Measurements from ENCODE around the gene ELL2.
"Not testable (repeated sequence)": the region's sequence is repeated elsewhere in the genome, so short reads cannot be mapped to it uniquely, and the experiment has no call there.

Gene ELL2

GRCh38 chr5:95930141-95930930 lies 31.3 kb downstream of the ELL2 start:
- no peak for DNase-seq

- DNase-seq = no peak
Observed at GRCh38 chr5:95928724-95929253, 32.9 kb downstream of the ELL2 start.

GRCh38 chr5:95927927-95928723 lies 33.5 kb downstream of the ELL2 start:
- no peak for DNase-seq

- not testable (repeated sequence) for DNase-seq
Observed at GRCh38 chr5:95927300-95927699, 34.4 kb downstream of the ELL2 start.

GRCh38 chr5:95925939-95926338 lies 35.7 kb downstream of the ELL2 start:
- DNase-seq = no peak

DNA sequence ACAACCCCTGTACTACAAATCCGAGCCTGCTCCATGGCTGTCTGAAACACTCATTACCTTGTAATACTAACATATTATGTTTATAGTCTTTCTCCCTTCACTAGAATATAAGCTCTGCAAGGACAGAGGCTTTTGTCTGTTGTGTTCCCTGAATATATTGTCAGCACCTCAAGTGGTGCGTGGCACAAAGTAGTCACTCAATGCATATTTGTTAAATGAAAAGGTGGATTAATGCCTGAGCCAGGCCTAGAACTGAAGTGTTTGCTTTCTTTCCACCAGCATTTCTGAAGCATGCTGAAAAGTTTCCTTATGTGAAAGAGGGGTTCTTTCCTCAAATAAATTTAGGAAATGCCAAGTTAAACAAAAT lies 36.3 kb downstream of the ELL2 start:
- no peak for DNase-seq

GRCh38 chr5:95924720-95925377 lies 36.8 kb downstream of the ELL2 start:
- DNase-seq = no peak

GRCh38 chr5:95923918-95924544 lies 37.6 kb downstream of the ELL2 start:
- no peak for DNase-seq

GRCh38 chr5:95922798-95923197 lies 38.9 kb downstream of the ELL2 start:
- no peak for DNase-seq

GRCh38 chr5:95921501-95921900 lies 40.1 kb downstream of the ELL2 start:
- DNase-seq = no peak

DNA sequence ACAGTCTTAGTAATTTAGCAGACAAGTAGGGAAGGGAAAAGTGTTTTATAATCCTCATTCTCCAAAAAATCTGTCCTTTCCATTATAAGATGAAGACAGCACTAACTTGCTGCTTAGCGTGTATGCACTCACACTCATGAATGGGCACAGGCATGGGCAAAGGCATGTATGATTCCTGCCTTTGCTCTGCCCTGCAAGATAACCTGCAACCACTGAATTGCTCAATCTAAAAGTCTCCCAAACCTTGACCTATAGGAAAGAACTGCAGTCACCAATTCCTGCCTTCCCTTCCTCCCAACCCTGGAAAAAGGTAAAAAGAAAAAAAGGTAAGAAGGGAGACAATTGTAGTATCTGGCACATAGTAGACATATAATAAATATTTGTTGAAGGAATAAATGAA lies 40.8 kb downstream of the ELL2 start:
- no peak for DNase-seq

- no peak for DNase-seq
Observed at GRCh38 chr5:95919658-95920057, 42.0 kb downstream of the ELL2 start.

DNA sequence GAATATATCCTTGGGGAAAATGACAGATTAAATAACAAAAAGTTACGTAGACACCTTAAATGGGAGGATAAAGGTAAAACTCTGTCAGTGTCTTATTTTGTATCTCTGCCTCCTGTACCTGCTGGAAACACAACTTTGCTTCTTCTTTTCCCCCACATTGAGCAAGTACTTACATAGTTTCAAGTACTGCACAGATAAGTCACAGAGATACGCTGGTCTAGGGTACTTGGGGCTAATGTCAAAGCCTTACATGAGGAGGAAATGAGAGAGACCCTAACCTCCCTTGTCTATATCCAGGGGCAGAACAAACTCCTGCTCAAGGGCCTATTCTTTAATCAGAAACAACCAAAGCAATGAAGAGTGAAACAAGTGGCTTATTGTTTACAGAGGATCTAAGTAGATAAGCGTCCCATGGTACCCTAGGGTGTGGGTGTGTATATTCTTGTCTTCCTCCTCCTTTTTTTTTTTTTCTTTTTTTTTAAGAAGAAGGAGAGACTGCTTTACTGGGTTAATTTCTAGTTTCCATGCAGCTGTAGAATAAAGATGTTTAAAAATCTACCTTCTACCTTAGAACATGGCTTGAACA lies 43.1 kb downstream of the ELL2 start:
- no peak for DNase-seq

DNA sequence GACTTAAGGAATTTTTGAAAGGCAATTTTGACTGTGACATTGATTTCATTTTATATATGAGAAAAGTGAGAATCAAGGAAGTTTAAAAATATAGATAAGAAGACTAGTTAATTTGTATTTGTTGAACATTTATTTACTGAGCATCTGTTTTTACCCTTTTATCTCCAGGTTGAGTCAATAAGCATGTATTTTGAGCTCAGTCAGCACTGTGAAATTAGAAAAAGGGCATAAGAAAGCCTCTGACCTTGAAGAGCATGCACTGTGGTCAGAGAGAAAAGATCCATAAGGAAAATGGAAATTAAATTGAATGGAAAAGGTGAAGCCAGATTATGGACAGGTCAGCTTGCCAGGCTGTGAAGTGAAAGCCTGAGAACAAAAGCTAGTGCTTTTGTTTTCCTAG lies 44.4 kb downstream of the ELL2 start:
- DNase-seq = no peak

DNA sequence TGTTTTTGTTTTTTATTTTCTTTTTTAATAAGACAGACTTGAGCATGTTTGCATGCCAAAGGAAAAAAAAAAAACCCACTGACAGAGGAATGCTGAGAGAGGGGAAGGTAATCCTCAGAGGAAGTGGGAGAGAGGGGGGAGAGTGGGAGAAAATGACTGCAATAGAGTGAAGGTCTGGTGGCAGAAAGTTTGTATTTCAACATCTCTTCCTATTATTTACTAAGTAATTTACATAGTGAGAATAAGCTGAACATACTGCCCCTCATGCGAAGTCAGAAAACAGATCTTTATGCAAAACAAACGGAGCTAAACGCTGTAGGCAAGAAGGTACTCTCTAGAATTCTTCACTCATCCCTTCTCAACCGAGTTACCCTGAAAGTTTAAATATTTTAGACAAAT lies 45.0 kb downstream of the ELL2 start:
- DNase-seq = no peak

DNA sequence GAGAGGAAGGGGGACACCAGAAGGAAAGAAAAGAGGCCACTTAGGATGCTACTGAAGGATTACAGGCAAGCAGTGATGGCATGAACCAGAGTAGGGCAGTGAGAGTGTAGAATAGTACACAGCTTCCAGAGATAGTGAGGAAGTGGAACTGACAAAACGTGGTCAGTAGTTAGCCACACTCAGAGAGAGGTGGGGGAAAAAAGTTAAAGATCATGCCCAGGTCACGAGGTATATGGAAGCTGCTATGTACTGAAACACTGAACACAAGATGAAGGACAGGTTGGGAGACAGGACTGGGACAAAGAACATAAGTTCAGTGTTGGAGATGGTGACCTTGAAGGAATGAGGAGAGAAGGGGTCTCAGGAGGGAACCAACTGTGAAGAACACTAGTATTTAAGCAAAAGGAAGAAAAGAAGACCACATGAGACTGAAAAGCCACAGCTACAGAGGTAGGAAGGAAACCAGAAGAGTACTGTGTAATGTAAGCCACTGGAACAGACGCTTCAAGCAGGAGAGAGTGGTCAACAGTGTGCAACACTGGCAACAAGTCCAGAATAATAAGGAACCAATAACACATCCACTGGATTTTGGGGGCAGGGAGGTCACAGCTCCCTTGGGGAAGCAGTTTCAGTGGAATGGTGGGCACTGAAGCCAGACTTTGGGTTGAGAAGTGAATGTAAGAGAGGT lies 45.5 kb downstream of the ELL2 start:
- DNase-seq = no peak

GRCh38 chr5:95913663-95914062 lies 48.0 kb downstream of the ELL2 start:
- DNase-seq = no peak

DNA sequence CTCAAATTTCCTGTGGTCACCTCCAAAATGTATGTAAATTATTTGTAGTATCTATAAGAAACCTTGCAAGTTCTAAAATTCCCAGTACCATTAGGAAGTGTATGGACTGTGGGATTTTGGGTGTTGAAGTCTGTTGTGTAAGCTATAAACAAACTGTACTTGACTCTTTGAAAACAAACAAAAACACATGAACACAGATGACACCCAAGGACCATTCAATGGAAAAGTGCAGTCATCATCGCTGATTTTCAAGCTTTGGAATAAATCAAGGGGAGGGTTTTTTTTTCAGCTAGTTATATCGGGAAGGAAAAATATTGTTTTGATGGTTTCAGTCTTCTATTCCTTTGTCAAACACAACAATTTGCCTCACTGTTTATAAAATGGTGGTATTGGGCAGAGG lies 49.6 kb downstream of the ELL2 start:
- no peak for DNase-seq

DNA sequence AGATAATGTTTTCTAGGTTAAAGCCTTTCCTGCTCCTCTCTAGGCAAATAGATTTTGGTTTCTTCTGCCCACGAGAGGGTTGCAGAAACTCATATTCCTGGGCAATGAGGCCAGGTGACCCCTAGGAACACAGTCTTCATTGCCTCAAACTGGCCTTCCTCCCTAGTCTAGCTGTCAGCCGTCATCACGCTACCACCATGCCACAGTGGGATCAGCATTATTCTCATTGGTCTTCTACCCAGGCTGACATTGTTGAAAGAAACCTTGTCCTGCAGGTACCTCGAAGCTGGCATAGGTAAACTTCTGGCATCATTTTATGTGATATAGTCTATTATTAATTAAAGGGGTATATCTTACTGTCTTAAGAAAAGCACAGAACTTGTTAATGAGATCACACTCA lies 51.1 kb downstream of the ELL2 start:
- no peak for DNase-seq

- no peak for DNase-seq
Observed at GRCh38 chr5:95909738-95910137, 51.9 kb downstream of the ELL2 start.

GRCh38 chr5:95908799-95909198 lies 52.9 kb downstream of the ELL2 start:
- no peak for DNase-seq
